Activated naive CD8-positive, alpha-beta T cell treated with anti-CD3 and anti-CD28 coated beads for 36 hours (primary cell): ENCODE results near the gene KCNC4. TPM values are rescaled to one million over a fixed set of nuclear protein-coding genes. Genes with fewer than 3 reads are reported as not detected.

Experiments
- DNase-seq: peaks from one replicate; pipeline ENCODE4 v3.0.0; 2021
- H3K27ac Mint-ChIP-seq: one replicate; pipeline ENCODE4 v1.8.0; 2022; ENCODE audit warnings: mild to moderate bottlenecking, moderate library complexity, mixed read lengths
- H3K27me3 Mint-ChIP-seq: one replicate; pipeline ENCODE4 v1.8.0; 2022; ENCODE audit warnings: mild to moderate bottlenecking, mixed read lengths
- H3K36me3 Mint-ChIP-seq: one replicate; pipeline ENCODE4 v1.8.0; 2021; ENCODE audit warnings: mild to moderate bottlenecking, mixed read lengths
- H3K4me1 Mint-ChIP-seq: one replicate; pipeline ENCODE4 v1.8.0; 2021; ENCODE audit warnings: mixed read lengths
- H3K4me3 Mint-ChIP-seq: one replicate; pipeline ENCODE4 v1.8.0; 2022; ENCODE audit warnings: mild to moderate bottlenecking, moderate library complexity, mixed read lengths
- H3K9me3 Mint-ChIP-seq: one replicate; pipeline ENCODE4 v1.8.0; 2022; ENCODE audit warnings: mixed read lengths
- total RNA-seq, 2 experiments: library from RNA; stranded (reverse); gene quantifications; one replicate each; pipeline ENCODE4 v1.2.3, GENCODE V29; 2021

KCNC4 gene
- total RNA-seq, 2 experiments from 2014 or later: 6.9 to 8.0 TPM

DNA sequence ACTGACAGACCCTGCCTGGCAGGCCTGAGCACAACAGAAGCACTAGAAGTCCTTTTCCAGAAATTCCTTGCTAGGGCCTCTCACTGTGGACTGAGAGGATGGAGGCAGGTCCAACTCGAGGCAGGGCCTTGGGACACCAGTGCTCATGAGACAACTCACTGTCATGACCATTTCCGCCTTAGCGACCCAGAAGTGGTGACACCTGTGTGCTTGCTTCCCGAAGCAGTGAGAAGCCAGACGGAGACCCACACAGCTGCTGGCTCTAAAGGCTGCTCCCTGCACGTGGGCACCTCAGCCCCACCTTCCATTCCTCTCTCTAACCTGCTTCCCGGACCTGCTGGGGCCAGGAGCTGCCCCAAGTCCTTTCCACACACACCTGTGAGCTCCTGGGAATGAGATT is 33.0 kb downstream of the KCNC4 start:
- Mint-ChIP-seq H3K27ac (no peak overlapping the region), H3K4me3 (no peak overlapping the region), H3K4me1 (peaks cover 24% of the 10 kb centered on the region), H3K9me3 (no peaks in the 10 kb centered on the region), H3K36me3 (peaks cover 7% of the 10 kb centered on the region), H3K27me3 (no peaks in the 10 kb centered on the region)
- no peak for DNase-seq

DNA sequence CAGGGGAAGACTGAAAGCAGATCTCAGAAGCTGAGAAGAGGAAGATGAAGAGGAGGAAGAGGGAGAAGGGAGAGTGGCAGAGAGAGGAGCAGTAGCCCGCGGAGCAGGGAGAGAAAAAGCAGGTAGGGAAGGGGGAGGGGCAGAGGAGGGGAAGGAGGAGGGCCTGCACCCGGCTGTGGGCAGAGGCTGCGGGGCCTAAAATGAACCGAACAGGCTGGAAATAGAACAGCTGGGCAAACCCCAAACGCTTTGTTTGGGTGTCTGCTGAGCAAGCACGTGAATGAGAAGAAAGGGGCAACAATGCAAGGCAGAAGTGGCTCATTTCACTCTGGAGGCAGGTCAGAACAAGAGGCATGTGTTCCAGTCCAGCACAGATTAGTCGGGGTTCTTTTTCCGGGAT is 33.5 kb downstream of the KCNC4 start:
- Mint-ChIP-seq H3K4me3 (no peak overlapping the region), H3K27me3 (no peaks in the 10 kb centered on the region), H3K27ac (no peak overlapping the region), H3K36me3 (peaks cover 7% of the 10 kb centered on the region), H3K9me3 (no peaks in the 10 kb centered on the region), H3K4me1 (peaks cover 20% of the 10 kb centered on the region)
- DNase-seq: no peak

DNA sequence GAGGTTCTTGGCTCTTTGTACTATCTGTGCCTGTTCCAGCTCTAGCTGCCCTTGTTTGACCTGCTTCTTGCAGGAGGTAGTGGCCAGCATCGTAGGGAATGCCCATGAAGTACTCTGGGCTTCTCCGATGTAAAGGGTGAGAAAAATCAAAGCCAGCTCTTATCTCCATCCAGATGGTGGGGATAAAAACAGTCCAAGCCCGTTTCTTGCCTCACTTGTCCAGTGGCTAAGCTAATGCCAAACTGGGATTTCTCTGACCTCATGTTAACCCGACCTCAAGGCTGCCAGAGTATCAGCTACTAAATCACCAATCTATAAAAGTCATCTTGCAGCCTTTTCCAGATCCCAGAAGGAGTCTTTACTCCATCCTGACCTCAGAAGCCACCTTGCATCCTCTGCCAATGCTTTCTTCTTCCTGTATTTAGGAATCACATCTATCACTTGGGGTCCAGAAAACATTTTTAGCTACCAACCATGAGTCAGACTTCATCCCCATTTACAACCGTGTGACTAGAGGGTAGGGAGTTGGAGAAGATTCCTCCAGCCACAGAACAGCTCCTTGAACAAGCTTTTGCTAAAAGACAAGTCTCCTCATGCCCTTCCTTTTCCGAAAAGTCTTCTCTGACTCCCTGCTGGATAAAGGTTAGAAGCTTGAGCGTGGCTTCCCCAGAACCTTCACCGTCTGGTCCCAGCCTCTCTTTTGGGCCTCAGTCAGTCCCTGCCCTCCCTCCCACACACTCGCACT is 35.9 kb downstream of the KCNC4 start:
- no peak for DNase-seq
- Mint-ChIP-seq H3K4me3 (no peak overlapping the region), H3K27ac (no peak overlapping the region), H3K36me3 (peaks cover 1% of the 10 kb centered on the region), H3K27me3 (no peaks in the 10 kb centered on the region), H3K9me3 (no peaks in the 10 kb centered on the region), H3K4me1 (peaks cover 8% of the 10 kb centered on the region)

GRCh38 chr1:110248746-110249145 is 38.6 kb downstream of the KCNC4 start:
- no peak overlapping the region for H3K27ac Mint-ChIP-seq
- no peak for DNase-seq
- no peak overlapping the region for H3K4me3 Mint-ChIP-seq
- H3K9me3 Mint-ChIP-seq: no peaks in the 10 kb centered on the region
- H3K4me1 Mint-ChIP-seq: peaks cover 1% of the 10 kb centered on the region
- no peaks in the 10 kb centered on the region for H3K36me3 Mint-ChIP-seq
- H3K27me3 Mint-ChIP-seq: no peaks in the 10 kb centered on the region

DNA sequence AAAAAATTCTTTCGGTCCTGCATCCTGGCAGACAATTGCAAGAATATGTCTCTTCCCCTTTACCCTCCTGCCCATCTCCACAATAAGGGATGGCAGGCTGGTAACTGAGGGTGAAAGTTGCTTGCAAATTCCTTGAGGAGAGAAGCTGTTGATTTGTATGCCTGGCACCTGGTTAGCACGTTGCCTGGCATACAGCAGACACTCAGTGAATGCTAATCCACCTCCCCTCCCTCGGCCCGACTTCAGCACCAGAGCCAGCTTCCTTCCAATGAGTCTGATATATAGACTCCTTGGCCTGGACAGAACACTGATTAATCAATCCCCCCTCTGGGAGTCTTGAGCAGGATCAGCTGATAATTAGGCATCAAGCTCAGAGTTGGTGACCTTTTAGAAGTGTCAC is 39.1 kb downstream of the KCNC4 start:
- H3K4me3 Mint-ChIP-seq: no peak overlapping the region
- DNase-seq: no peak
- no peaks in the 10 kb centered on the region for H3K9me3 Mint-ChIP-seq
- H3K36me3 Mint-ChIP-seq: no peaks in the 10 kb centered on the region
- H3K27ac Mint-ChIP-seq: no peak overlapping the region
- no peaks in the 10 kb centered on the region for H3K27me3 Mint-ChIP-seq
- H3K4me1 Mint-ChIP-seq: no peaks in the 10 kb centered on the region

DNA sequence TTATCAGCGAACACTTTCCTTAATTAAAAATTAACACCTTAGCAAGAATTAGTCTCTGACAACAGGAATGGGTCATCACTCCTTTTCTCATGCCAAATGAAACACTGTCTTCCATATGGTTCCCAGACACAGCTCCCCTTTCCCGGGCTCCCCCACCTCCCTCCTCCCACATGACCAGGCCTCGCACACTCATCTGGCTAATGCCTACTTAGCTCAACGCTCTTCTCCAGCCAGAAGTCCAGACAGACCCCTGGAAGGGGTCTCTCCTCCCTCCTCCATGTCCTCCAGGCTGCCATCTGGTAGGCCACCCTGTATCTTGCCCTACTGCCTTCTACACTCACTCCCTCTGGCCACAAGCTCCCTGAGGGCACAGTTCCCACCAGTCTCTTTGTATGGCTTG is 39.9 kb downstream of the KCNC4 start:
- Mint-ChIP-seq H3K27me3 (no peaks in the 10 kb centered on the region), H3K4me1 (no peaks in the 10 kb centered on the region), H3K27ac (no peak overlapping the region), H3K4me3 (no peak overlapping the region), H3K36me3 (no peaks in the 10 kb centered on the region), H3K9me3 (no peaks in the 10 kb centered on the region)
- no peak for DNase-seq

- Mint-ChIP-seq H3K27me3 (no peaks in the 10 kb centered on the region), H3K27ac (no peak overlapping the region), H3K4me1 (peaks cover 2% of the 10 kb centered on the region), H3K36me3 (no peaks in the 10 kb centered on the region), H3K4me3 (no peak overlapping the region), H3K9me3 (no peaks in the 10 kb centered on the region)
- no peak for DNase-seq
Observed at GRCh38 chr1:110250749-110251148, 40.6 kb downstream of the KCNC4 start.

DNA sequence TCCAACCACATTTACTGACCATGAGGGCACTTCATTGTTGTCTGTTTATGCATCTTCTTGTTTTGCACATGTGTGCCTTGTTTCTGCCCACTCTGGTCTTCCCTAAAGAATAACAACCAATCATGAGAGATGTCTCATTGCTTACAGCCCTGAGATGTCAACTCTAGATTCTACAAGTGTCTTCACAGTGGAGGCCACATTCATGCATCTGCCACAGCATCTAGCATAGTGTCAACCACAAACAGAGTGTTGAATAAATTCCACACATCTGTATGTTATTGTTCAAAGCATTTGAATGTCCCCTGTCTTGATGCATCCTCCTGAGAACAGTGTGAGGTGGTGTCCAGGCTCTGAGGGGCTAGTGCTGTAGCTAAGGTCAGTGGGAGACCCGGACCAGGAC is 43.1 kb downstream of the KCNC4 start:
- H3K36me3 Mint-ChIP-seq: no peaks in the 10 kb centered on the region
- no peaks in the 10 kb centered on the region for H3K9me3 Mint-ChIP-seq
- no peak overlapping the region for H3K27ac Mint-ChIP-seq
- H3K27me3 Mint-ChIP-seq: no peaks in the 10 kb centered on the region
- no peak overlapping the region for H3K4me3 Mint-ChIP-seq
- DNase-seq: no peak
- H3K4me1 Mint-ChIP-seq: peaks cover 2% of the 10 kb centered on the region

DNA sequence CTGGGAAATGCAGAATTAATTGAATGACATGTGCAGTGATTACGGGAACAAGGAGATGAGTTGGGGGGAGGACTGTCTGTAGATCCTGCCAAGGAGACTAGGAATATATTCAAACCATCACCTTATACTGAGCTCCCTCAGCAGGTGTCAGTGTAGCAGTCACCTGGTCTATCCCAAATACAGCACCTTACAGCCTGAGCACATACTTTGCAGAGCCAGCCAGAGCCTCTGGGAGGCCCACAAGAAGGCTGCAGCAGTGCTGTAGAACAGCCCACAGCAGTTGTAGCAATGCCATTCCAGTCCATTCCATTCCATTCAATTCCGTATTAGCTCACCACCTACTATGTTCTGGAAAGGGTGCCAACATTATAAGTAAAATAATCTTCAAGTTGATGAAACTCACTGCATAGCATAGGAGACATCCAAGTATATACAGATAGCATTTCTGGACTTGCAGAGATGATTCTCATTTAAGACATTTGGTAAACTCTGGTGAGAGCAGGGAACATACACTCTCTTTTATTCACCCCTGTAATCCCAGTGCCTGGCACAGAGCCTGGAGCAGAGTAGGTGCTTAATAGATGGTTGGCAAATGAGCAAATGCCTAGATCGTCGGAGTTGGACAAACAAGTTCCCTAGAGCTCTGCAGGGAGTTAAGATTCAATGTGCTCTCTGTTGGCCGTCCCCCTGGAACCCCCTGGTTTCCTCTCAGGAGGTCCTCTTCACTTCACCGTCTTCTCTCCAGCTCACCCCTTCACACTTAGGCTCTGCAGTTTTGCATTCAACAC is 44.7 kb downstream of the KCNC4 start:
- no peaks in the 10 kb centered on the region for H3K9me3 Mint-ChIP-seq
- no peak overlapping the region for H3K27ac Mint-ChIP-seq
- H3K4me3 Mint-ChIP-seq: no peak overlapping the region
- no peaks in the 10 kb centered on the region for H3K27me3 Mint-ChIP-seq
- H3K4me1 Mint-ChIP-seq: peaks cover 2% of the 10 kb centered on the region
- no peak for DNase-seq
- H3K36me3 Mint-ChIP-seq: no peaks in the 10 kb centered on the region

- H3K27ac Mint-ChIP-seq: no peak overlapping the region
- H3K9me3 Mint-ChIP-seq: no peaks in the 10 kb centered on the region
- H3K36me3 Mint-ChIP-seq: no peaks in the 10 kb centered on the region
- DNase-seq: no peak
- H3K4me3 Mint-ChIP-seq: no peak overlapping the region
- H3K27me3 Mint-ChIP-seq: no peaks in the 10 kb centered on the region
- H3K4me1 Mint-ChIP-seq: peaks cover 2% of the 10 kb centered on the region
Observed at GRCh38 chr1:110255392-110255787, 45.3 kb downstream of the KCNC4 start.

GRCh38 chr1:110258734-110259133 is 48.6 kb downstream of the KCNC4 start:
- no peaks in the 10 kb centered on the region for H3K27me3 Mint-ChIP-seq
- no peaks in the 10 kb centered on the region for H3K36me3 Mint-ChIP-seq
- no peak overlapping the region for H3K4me3 Mint-ChIP-seq
- DNase-seq: no peak
- H3K27ac Mint-ChIP-seq: no peak overlapping the region
- no peaks in the 10 kb centered on the region for H3K9me3 Mint-ChIP-seq
- peaks cover 11% of the 10 kb centered on the region for H3K4me1 Mint-ChIP-seq

DNA sequence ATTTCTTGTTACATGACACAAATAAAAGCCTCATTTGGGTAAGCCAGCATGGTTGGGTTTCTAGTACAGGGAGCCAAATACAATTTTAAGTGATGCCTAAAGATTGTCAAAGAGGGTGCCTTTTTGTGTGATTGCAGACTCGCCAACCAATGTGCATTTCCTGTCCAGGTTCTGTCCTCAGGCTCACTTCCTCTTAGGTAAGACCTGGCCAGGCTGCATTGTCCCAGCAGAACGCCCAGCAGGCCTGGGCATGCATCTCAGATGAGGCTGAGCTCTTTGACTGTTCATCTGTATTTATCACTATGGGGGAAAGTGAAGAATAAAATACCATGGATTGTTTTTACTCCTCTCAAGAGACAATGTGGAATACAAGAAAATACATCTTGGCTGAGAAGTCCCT is 49.7 kb downstream of the KCNC4 start:
- no peaks in the 10 kb centered on the region for H3K9me3 Mint-ChIP-seq
- no peak for DNase-seq
- peaks cover 11% of the 10 kb centered on the region for H3K4me1 Mint-ChIP-seq
- H3K4me3 Mint-ChIP-seq: no peak overlapping the region
- H3K27ac Mint-ChIP-seq: no peak overlapping the region
- no peaks in the 10 kb centered on the region for H3K36me3 Mint-ChIP-seq
- H3K27me3 Mint-ChIP-seq: no peaks in the 10 kb centered on the region

Other genes starting within 250 kb of the KCNC4 start
- gene AHCYL1, start 225.5 kb upstream of the KCNC4 start, total RNA-seq: 10 to 100 TPM; 67.9 to 68.6 TPM
- 10 to 100 TPM; 29.9 to 31.8 TPM for gene STRIP1, start 175.7 kb upstream of the KCNC4 start, total RNA-seq
- not detected for gene ALX3, start 139.6 kb upstream of the KCNC4 start, total RNA-seq
- gene UBL4B, start 97.9 kb upstream of the KCNC4 start, total RNA-seq: not detected
- gene SLC6A17, start 59.8 kb upstream of the KCNC4 start, total RNA-seq: under 1 TPM; 0.04 to 0.10 TPM
- 10 to 100 TPM; 69.8 to 71.0 TPM for gene RBM15, start 129.1 kb downstream of the KCNC4 start, total RNA-seq
- under 1 TPM; 0.20 to 0.21 TPM for gene SLC16A4, start 180.7 kb downstream of the KCNC4 start, total RNA-seq
- 100 to 1,000 TPM; 170 to 173 TPM for gene LAMTOR5, start 197.4 kb downstream of the KCNC4 start, total RNA-seq
- gene PROK1, start 240.8 kb downstream of the KCNC4 start, total RNA-seq: not detected